CD4-positive, alpha-beta T cell treated with Interleukin-1 beta for 1 hour (primary cell): ENCODE measurements around the gene C2orf49.
A peak's percentile ranks its signal among the peaks of the same experiment; 100 is the strongest.

Experiments used
- DNase-seq, 2 donors: peaks; one replicate each; pipeline ENCODE4 v3.0.0-alpha.2; 2020 to 2022

The C2orf49 gene

GRCh38 chr2:105362862-105363591 is 25.7 kb downstream of the C2orf49 start:
- no peak for DNase-seq

GRCh38 chr2:105364436-105365139 is 27.2 kb downstream of the C2orf49 start:
- no peak for DNase-seq

GRCh38 chr2:105365206-105365605 is 27.9 kb downstream of the C2orf49 start:
- no peak for DNase-seq

- no peak for DNase-seq
These were observed 31.5 kb downstream of the C2orf49 start for GRCh38 chr2:105368759-105369408.

GRCh38 chr2:105369777-105370690 is 32.7 kb downstream of the C2orf49 start:
- DNase-seq, result peak; percentile 81 to 83

GRCh38 chr2:105371156-105371555 is 33.8 kb downstream of the C2orf49 start:
- DNase-seq, result no peak

GRCh38 chr2:105371810-105372209 is 34.5 kb downstream of the C2orf49 start:
- DNase-seq, result no peak

GRCh38 chr2:105373344-105373781 is 36.0 kb downstream of the C2orf49 start:
- DNase-seq, result no peak

GRCh38 chr2:105373895-105374401 is 36.6 kb downstream of the C2orf49 start:
- DNase-seq, result peak; percentile 2 to 51

GRCh38 chr2:105375001-105375561 is 37.7 kb downstream of the C2orf49 start:
- DNase-seq, result no peak

GRCh38 chr2:105376010-105376409 is 38.7 kb downstream of the C2orf49 start:
- no peak for DNase-seq

GRCh38 chr2:105376789-105377240 is 39.5 kb downstream of the C2orf49 start:
- DNase-seq, result no peak

GRCh38 chr2:105377871-105378270 is 40.5 kb downstream of the C2orf49 start:
- DNase-seq, result no peak

GRCh38 chr2:105378276-105378840 is 41.0 kb downstream of the C2orf49 start:
- DNase-seq, result no peak

GRCh38 chr2:105378921-105379383 is 41.6 kb downstream of the C2orf49 start:
- no peak for DNase-seq

- DNase-seq, result no peak
These were observed 42.4 kb downstream of the C2orf49 start for GRCh38 chr2:105379741-105380186.

- DNase-seq, result no peak
These were observed 43.2 kb downstream of the C2orf49 start for GRCh38 chr2:105380432-105381100.

GRCh38 chr2:105381101-105381668 is 43.8 kb downstream of the C2orf49 start:
- no peak for DNase-seq

- no peak for DNase-seq
These were observed 44.8 kb downstream of the C2orf49 start for GRCh38 chr2:105382177-105382576.

- no peak for DNase-seq
These were observed 46.3 kb downstream of the C2orf49 start for GRCh38 chr2:105383432-105384166.
